Right hindlimb (tissue), 1 donor: ENCODE results near the gene CCDC85B.
A peak's percentile ranks its signal among the peaks of the same experiment; 100 is the strongest.

ENCODE experiments used
- DNase-seq: peaks from one replicate; pipeline ENCODE4 v3.0.0-alpha.2; 2018

CCDC85B gene

GRCh38 chr11:65857853-65858680, 32.4 kb upstream of the CCDC85B start, which contains the start of gene CFL1:
TSS of gene CFL1 (minus strand) at chr11:65858180. CDS start at chr11:65858099, 81 bp downstream.
- peak; percentile 99 for DNase-seq

- no peak for DNase-seq
Observed at GRCh38 chr11:65858681-65859087, 31.8 kb upstream of the CCDC85B start.

- peak; percentile 99 for DNase-seq
Observed at GRCh38 chr11:65859095-65859811, 31.2 kb upstream of the CCDC85B start.

DNA sequence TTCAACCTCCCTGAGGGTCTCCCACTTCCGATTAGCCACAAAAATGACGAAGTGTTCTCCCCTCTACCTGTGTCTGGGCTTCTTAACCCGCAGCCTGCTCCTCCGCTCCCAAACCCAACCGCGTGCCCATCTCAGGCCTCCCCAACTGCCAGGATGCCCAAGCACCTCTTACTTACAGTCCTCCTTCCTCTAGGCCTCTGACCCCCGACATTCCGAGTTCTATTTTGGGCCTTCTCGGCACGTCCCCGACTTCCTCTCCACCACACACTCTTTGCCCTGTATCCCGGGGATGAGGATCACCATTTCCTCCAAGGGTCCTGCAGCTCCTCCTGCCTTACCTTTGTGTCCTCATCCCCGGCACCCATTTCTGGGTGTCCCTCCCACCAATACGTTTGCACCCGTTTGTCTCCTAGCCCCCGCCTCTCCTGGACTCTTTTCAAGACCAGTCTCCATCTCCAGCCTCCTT, 30.6 kb upstream of the CCDC85B start:
- no peak for DNase-seq

DNA sequence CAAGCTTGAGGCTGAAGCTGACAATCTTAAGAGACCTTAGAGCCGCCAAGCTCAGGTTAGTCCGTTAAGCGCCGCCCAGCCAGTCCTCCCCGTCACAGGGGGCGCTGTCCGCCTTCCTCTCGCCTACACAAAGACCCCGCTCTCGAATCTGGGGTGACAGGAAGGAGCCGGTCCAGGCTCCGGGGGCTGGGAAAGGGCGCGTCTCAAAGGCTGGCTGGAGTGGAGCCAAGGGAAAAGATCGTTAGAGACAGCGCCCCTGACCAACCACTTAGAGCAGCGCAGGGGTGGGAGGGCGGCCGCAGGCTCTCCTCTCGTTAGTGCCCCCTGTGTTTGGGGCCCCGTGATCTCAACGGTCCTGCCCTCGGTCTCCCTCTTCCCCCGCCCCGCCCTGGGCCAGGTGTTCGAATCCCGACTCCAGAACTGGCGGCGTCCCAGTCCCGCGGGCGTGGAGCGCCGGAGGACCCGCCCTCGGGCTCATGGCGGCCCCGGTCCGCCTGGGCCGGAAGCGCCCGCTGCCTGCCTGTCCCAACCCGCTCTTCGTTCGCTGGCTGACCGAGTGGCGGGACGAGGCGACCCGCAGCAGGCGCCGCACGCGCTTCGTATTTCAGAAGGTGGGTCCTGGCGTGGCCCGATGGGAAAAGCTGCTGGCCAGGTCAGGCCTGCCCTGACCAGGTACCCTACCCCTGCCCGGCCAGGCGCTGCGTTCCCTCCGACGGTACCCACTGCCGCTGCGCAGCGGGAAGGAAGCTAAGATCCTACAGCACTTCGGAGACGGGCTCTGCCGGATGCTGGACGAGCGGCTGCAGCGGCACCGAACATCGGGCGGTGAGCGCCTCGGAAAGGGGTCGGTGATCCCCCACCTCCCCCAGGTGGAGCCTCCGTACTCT, 30.0 kb upstream of the CCDC85B start, which contains the start of gene MUS81:
TSS of gene MUS81 (plus strand) at position 156 of the 887 bp plus-strand sequence. CDS start at position 477, 321 bp downstream.
- peak; percentile 98 for DNase-seq

GRCh38 chr11:65861165-65861505, 29.3 kb upstream of the CCDC85B start:
- DNase-seq: no peak

GRCh38 chr11:65861533-65862183, 28.8 kb upstream of the CCDC85B start:
- no peak for DNase-seq

DNA sequence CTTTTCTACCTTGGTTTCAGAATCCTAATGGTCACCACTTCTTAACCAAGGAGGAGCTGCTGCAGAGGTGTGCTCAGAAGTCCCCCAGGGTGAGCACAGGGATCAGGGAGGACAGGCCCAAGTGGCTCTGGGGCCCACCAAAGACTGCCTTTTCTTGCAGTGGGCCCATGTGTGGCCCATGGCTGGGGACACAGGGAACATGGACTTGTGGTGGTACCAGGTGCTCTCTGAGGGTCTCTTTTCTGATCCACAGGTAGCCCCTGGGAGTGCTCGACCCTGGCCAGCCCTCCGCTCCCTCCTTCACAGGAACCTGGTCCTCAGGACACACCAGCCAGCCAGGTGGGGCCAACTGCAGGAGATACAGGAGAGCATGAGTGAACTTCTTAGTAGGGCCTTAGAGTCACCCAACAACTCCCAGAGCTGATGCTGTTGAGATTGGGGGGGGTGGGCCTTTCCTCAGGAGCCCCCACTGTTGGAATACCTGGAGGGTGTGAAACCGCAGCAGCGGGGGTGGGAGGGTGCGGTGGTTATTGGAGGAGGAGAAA, 28.2 kb upstream of the CCDC85B start:
- peak; percentile 24 for DNase-seq

DNA sequence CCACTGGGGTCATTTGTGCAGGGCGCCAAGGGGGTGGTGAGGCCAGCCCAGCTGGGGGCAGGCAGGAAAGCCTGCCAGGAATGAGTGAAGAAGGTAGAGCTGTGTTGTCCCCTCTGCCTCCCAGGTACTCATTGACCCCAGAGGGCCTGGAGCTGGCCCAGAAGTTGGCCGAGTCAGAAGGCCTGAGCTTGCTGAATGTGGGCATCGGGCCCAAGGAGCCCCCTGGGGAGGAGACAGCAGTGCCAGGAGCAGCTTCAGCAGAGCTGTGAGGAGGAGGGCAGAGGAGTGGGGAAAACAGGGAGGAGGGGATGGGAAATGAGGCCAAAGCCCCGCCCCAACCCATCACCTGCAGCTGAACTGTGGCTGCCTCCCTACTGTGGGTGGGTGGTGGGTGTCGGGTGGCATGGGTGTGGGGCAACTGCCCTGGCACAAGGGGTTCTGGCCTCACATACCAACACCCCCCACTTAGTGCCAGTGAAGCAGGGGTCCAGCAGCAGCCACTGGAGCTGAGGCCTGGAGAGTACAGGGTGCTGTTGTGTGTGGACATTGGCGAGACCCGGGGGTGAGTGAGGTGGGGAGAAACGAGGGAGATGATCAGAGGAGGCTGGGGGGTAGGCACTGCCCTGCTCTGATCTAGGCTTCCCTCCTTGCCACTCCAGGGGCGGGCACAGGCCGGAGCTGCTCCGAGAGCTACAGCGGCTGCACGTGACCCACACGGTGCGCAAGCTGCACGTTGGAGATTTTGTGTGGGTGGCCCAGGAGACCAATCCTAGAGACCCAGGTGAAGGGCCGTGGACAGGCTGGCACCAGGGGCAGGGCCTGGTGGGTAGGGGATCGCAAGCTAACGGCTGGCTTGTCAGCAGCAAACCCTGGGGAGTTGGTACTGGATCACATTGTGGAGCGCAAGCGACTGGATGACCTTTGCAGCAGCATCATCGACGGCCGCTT, 27.3 kb upstream of the CCDC85B start:
- DNase-seq: peak; percentile 42

GRCh38 chr11:65863889-65864705, 26.4 kb upstream of the CCDC85B start:
- peak; percentile 21 for DNase-seq

- peak; percentile 20 for DNase-seq
Observed at GRCh38 chr11:65864706-65865471, 25.6 kb upstream of the CCDC85B start.

DNA sequence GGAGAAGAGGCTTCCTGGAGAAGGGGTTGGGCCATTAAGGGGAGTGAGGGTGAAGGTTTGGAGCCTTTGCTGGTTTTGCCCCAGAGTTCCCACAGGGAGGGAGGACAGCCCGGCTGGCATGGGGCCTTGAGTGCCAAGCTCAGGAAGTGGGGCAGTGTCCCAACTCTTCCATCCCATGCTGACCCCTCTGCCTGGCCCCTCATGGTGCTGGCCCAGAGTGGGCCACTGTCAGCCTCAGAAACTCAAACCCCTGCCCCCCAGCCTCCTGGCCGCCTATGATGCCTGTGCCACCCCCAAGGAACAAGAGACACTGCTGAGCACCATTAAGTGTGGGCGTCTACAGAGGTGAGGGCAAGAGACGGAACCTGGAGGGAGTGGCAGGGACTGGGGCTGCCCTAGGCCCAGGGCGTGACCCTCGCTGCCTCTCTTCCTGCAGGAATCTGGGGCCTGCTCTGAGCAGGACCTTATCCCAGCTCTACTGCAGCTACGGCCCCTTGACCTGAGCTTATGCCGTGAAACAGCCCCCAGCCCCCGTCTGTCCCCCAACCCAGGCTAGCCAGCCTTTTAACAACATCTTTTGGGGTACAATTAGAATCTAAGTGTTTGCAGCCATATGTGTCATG, 24.8 kb upstream of the CCDC85B start:
- DNase-seq: peak; percentile 23

- peak; percentile 17 for DNase-seq
Observed at GRCh38 chr11:65866509-65867283, 23.8 kb upstream of the CCDC85B start.

GRCh38 chr11:65867284-65868071, 23.0 kb upstream of the CCDC85B start:
- no peak for DNase-seq

DNA sequence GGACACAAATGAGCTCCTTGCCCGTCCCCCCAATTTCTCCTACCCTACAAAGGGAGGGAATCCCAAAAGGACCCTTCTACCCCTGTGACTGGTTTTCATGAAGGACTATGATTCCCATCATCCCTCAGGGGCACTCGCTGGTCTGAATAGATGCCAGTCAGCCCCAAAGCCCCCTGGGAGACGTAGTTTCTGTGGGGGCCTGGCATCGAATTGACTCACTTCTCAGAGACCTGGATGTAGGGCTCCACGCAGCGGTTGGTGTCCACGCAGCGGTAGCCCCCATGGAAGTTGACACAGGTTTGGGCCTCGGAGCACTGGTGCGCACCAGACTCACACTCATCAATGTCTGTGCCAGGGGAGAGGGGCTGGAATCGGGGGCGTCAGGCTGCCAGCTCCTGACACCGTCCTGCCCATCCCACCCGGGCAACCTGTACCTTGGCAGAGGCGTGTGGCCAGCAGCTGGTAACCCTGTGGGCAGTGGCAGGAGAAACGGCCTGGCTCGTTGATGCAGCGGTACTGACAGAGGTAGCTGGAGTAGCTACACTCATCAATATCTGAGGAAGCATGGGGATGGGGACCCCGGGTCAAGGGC, 22.3 kb upstream of the CCDC85B start:
- no peak for DNase-seq

- DNase-seq: no peak
Observed at GRCh38 chr11:65868907-65869306, 21.6 kb upstream of the CCDC85B start.
